GM12872 (cell line): ENCODE data around the gene CERS1.

Source experiments
- TF ChIP-seq, protein P1 (sequence below): IDR thresholded peaks from 3 replicates; pipeline ENCODE4 v1.5.1; 2011; ENCODE audit warnings: low read depth, mild to moderate bottlenecking, low read length, moderate library complexity; ENCODE audit not compliant: insufficient read depth

The CERS1 gene

DNA sequence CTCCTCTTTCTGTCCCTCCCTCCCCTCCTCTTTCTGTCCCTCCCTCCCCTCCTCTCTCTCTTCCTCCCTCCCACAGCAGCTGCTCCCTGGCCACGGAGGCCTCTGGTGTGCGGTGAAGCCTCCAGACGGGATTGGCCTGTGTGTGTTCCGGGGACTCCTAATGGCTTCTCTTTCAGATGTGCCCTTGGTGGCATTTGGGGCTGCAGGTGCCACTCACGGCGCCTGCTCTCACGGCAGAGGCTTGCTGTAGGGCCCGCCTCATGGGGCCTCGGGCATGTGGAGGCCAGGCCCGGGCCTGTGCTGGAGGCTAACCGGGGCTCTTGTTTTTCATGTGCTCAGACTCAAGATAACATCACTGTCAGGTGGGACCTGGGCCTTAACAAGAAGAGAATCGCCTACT, 43.3 kb downstream of the CERS1 start:
- TF ChIP-seq, protein P1, sequence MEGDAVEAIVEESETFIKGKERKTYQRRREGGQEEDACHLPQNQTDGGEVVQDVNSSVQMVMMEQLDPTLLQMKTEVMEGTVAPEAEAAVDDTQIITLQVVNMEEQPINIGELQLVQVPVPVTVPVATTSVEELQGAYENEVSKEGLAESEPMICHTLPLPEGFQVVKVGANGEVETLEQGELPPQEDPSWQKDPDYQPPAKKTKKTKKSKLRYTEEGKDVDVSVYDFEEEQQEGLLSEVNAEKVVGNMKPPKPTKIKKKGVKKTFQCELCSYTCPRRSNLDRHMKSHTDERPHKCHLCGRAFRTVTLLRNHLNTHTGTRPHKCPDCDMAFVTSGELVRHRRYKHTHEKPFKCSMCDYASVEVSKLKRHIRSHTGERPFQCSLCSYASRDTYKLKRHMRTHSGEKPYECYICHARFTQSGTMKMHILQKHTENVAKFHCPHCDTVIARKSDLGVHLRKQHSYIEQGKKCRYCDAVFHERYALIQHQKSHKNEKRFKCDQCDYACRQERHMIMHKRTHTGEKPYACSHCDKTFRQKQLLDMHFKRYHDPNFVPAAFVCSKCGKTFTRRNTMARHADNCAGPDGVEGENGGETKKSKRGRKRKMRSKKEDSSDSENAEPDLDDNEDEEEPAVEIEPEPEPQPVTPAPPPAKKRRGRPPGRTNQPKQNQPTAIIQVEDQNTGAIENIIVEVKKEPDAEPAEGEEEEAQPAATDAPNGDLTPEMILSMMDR = no peak

DNA sequence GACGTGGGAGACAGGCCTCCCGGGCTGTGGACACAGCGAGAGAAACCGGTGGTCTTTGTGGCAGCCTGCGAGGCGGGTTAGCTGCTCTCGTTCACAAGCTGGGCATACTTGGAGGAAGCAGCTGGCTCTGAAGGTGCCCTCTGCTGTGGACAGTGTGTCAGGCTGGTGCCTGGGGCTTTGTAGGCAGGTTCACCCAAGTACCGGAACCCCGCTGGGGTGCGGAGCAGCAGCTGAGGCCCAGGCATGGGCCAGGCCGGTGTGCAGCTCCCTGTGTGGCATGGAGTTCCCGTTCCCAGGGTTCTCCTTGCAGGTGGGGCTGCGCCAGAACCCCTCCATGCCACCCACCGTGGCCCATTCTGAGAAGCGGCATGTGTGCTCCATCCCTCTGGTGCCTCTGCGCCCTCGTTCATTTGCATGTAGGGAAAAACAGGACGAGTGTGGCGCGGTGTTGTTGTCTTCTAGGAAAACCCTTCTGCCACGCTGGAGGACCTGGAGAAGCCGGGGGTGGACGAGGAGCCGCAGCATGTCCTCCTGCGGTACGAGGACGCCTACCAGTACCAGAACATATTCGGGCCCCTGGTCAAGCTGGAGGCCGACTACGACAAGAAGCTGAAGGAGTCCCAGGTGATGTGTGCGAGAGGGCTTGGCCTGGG, 44.2 kb downstream of the CERS1 start:
- TF ChIP-seq, protein P1 = no peak

DNA sequence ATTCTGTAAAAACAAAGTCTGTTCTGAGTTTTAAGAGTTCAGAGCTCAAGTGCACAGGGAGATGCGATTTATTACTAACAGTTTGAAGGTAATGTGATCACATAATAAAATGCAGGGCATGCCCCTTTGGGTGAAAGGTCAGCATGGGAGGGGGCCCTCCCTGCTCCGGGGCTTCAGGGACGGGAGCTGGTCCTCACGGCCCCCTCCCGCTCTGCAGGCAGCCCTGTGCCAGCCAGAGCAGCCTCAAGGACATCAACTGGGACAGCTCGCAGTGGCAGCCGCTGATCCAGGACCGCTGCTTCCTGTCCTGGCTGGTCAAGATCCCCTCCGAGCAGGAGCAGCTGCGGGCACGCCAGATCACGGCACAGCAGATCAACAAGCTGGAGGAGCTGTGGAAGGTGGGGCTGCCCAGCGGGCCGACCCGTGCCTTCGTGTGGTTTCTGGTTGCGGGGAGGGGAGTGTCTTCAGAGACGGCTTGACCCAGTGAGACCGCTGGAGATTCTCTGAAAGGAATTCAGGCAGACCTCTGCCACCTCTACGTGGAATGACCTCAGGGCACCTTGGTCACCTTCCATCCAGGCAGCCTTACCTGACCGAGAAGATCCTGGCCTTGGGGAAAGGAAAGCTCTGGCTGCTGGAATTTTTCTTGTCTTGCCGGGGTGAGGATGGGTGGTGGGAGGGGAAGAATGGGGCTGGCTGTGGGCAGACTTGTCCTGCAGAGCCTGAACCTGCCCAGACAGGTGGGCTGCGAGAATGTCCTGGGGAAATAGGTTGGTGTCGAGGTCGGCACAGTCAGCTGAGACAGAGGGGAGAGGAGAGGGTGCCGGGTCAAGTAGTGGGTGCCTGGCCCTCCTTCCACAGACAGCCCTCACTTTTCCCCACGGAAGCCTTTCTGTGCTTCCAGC, 45.2 kb downstream of the CERS1 start:
- TF ChIP-seq, protein P1 = no peak

DNA sequence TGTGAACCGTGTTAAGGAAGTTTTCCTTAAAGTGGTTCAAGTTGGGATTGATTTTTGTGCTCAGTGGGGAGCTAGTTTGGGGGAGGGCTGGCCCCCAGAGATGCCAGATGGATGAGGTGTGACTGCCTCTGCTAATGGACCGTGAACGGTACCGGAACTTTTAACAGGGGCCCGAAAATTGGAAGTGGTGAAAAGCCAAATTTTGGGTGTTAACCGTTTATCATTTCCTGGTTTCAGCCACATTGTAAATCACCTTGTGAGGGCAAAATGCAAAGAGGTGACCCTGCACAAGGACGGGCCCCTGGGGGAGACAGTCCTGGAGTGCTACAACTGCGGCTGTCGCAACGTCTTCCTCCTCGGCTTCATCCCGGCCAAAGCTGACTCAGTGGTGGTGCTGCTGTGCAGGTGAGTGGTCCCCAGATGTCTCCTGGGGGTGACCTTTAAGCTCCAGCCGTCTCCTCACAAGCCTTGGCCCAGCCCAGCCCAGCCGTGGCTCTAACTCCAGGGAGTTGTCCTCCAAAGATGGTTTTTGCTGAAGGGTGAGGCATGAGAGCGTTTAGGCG, 46.0 kb downstream of the CERS1 start:
- TF ChIP-seq, protein P1 = no peak

DNA sequence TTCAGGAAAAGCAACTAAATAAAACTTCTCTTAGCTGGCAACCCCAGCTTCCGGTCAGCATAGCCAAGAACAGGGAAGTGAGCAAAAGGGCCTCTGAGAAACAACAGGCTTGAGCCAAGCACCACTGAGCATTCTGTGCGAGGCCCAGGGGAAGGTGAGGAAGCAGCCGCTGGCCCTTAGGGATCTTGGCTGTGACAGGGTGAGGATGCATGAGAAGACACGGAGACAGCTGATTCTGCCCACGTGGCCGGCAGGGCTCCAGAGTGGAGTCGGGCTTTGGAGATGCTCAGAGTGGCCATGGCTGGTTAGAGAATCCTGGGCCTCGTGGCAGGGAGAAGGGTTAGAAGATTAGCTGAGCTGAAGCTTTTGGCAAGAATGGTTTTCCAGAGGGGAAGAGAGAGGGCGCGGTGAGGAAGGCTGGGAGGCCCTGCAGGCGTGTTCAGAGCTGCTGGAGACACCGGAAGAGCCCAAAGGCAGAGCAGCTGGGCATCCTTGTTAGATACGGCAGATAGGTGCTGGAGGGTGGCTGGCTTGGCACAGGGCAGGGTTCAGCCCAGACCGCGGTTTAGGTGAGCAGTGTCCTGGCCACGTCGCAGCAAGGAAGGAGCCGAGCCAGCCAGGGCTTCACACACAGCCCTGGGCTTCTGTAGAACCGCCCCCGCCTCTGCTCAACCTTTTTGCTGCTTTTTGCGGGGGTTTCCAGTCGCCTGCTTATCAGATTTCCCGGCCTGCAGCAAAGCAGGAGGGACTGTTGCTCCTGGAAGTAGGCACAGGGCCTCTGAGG, 46.9 kb downstream of the CERS1 start:
- TF ChIP-seq, protein P1 = no peak

DNA sequence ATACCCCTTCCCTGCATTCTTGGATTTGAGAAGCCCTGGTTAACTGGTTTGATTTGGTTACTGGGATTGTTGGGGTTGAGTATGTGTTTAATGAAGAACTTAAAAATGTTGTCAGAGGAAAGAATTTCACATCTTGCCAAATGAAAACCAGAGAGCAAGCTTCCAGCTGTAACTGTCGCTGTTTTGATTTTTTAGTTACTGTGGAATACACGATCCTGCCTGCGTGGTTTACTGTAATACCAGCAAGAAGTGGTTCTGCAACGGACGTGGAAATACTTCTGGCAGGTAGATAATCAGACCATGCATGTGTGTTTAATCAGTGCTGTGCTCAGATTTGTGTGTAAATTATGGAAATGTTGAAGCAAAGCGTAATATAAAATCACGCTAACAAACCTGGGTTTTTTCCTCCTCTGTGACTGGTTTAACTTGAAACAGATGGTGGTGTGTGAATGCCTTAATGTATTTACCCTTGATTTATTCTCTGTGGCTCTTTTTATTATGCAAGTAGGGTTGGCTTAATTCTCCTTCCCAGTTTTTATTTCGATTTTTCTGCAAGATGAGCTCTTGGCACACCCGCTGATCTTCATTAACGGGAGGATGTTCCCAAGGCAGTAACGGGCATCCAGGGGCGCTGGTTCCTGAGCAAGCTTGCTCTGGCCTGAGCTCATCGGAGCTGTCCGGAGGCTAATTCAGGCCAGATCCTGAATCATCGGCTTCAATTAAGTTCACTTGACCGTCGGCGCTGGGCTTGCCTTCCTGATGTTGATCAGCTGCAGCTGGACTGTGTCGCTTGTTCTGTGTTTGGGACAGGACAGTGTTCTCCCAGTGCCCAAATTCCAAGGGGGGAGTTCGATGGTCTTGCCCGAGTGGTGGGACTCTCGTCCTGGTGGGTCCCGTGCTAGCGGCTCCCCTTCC, 48.2 kb downstream of the CERS1 start:
- TF ChIP-seq, protein P1 = no peak
